GOT3 (cell line): ENCODE results near the gene MGAT4A.

Experiments
- DNase-seq: peaks from one replicate; lab custom pipeline; 2025; ENCODE audit warnings: mixed read lengths; lab: John Stamatoyannopoulos, UW

MGAT4A gene

GRCh38 chr2:98658816-98659490 lies 72.0 kb downstream of the MGAT4A start:
- no peak for DNase-seq

- DNase-seq, result no peak
Measured at GRCh38 chr2:98656800-98657199, 74.1 kb downstream of the MGAT4A start.

GRCh38 chr2:98654699-98655495 lies 76.0 kb downstream of the MGAT4A start:
- DNase-seq, result no peak

- DNase-seq, result no peak
Measured at GRCh38 chr2:98650998-98651397, 79.9 kb downstream of the MGAT4A start.

GRCh38 chr2:98649992-98650375 lies 80.9 kb downstream of the MGAT4A start:
- no peak for DNase-seq

- no peak for DNase-seq
Measured at GRCh38 chr2:98649135-98649991, 81.6 kb downstream of the MGAT4A start.

- DNase-seq, result no peak
Measured at GRCh38 chr2:98648451-98648850, 82.5 kb downstream of the MGAT4A start.

- no peak for DNase-seq
Measured at GRCh38 chr2:98647636-98648035, 83.3 kb downstream of the MGAT4A start.

- no peak for DNase-seq
Measured at GRCh38 chr2:98643496-98644100, 87.3 kb downstream of the MGAT4A start.

GRCh38 chr2:98637401-98638147 lies 93.4 kb downstream of the MGAT4A start:
- DNase-seq, result no peak

GRCh38 chr2:98634406-98635092 lies 96.4 kb downstream of the MGAT4A start:
- DNase-seq, result no peak

- DNase-seq, result no peak
Measured at GRCh38 chr2:98632351-98632750, 98.6 kb downstream of the MGAT4A start.

GRCh38 chr2:98623657-98624056 lies 107.3 kb downstream of the MGAT4A start:
- no peak for DNase-seq

- DNase-seq, result no peak
Measured at GRCh38 chr2:98617149-98617548, 113.8 kb downstream of the MGAT4A start.

GRCh38 chr2:98615481-98615880 lies 115.5 kb downstream of the MGAT4A start:
- no peak for DNase-seq

- DNase-seq, result no peak
Measured at GRCh38 chr2:98614024-98614739, 116.8 kb downstream of the MGAT4A start.

GRCh38 chr2:98608962-98609604 lies 121.8 kb downstream of the MGAT4A start:
- no peak for DNase-seq

GRCh38 chr2:98608116-98608961 lies 122.6 kb downstream of the MGAT4A start, which contains the start of the genes COA5 and UNC50:
Gene COA5 (minus strand): TSS chr2:98608512. CDS start chr2:98608405, 107 bp downstream.
Gene UNC50 (plus strand): TSS chr2:98608589. CDS start chr2:98609760, 1,171 bp downstream.
- peak; percentile 65 for DNase-seq
